ENCODE results near the gene ETV6.

DNA sequence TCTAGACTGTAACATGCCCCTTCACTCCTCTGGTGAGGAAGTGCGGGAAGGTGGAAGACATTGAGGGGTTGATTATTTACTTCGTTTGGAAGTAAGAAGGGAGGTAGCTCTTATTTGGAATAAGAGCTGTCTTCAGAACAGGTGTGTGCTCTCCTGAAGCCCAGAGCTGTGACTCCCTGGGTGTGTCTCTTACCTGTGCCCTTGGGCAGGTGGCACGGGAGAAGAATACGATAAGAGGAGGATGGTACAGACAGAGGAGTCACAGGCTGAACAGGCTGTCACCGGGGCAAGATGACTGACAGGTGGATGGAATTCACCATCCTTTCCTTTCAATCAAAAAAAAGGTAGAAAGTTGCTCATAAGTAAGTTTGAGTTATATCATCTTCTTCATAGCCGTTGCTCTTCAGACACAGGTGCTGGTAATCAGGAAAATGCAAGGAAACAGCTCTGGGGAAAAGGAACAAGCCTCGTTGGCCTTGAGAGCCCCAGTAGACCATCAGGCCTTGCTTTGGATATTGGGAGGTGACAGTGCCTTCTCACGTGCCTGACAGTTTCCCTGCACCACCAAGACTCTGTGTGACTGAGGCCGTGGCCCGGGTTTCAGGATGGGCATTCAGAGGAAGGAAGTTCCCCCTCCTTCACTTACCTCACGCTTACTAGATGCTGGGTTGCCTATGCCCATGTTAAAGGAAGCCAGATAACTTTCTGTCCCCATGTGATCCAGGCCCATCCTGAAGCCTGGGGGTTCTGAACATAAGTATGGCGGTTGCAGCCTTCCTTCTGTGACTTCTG lies 120.4 kb downstream of the ETV6 start:
- TF ChIP-seq, protein P1, sequence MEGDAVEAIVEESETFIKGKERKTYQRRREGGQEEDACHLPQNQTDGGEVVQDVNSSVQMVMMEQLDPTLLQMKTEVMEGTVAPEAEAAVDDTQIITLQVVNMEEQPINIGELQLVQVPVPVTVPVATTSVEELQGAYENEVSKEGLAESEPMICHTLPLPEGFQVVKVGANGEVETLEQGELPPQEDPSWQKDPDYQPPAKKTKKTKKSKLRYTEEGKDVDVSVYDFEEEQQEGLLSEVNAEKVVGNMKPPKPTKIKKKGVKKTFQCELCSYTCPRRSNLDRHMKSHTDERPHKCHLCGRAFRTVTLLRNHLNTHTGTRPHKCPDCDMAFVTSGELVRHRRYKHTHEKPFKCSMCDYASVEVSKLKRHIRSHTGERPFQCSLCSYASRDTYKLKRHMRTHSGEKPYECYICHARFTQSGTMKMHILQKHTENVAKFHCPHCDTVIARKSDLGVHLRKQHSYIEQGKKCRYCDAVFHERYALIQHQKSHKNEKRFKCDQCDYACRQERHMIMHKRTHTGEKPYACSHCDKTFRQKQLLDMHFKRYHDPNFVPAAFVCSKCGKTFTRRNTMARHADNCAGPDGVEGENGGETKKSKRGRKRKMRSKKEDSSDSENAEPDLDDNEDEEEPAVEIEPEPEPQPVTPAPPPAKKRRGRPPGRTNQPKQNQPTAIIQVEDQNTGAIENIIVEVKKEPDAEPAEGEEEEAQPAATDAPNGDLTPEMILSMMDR (IDR thresholded peaks at IDR 0.05), result no peak
- TF ChIP-seq ZFX (IDR thresholded peaks at IDR 0.05; ENCODE audit: borderline replicate concordance), result no peak
